NT2/D1 (cell line): ENCODE results near the gene APBA1.
"Not testable (repeated sequence)": the region's sequence is repeated elsewhere in the genome, so short reads cannot be mapped to it uniquely, and the experiment has no call there.

Source experiments
- DNase-seq: peaks from one replicate; pipeline ENCODE4 v3.0.0-alpha.2; 2011; ENCODE audit warnings: low read depth, low spot score
- H3K27me3 ChIP-seq: 2 replicates; pipeline ENCODE4 v1.6.0; 2011; ENCODE audit warnings: mild to moderate bottlenecking; ENCODE audit not compliant: insufficient read length, insufficient read depth
- H3K36me3 ChIP-seq: 2 replicates; pipeline ENCODE4 v1.6.1; 2011; ENCODE audit warnings: mild to moderate bottlenecking, low read length, mixed read lengths; ENCODE audit not compliant: insufficient read depth, insufficient read length
- H3K4me1 ChIP-seq: 2 replicates; pipeline ENCODE4 v1.5.1; 2011; ENCODE audit not compliant: insufficient read depth, insufficient read length
- H3K4me3 ChIP-seq: 2 replicates; pipeline ENCODE4 v1.5.1; 2011; ENCODE audit warnings: low read depth; ENCODE audit not compliant: insufficient read length
- H3K9ac ChIP-seq: 2 replicates; pipeline ENCODE4 v1.6.0; 2011; ENCODE audit warnings: low read depth; ENCODE audit not compliant: insufficient read length
- H3K9me3 ChIP-seq: 2 replicates; pipeline ENCODE4 v1.5.1; 2011; ENCODE audit warnings: mild to moderate bottlenecking, low read length; ENCODE audit not compliant: insufficient read depth
- SUZ12 ChIP-seq: IDR thresholded peaks from 2 replicates; pipeline ENCODE4 v1.6.1; 2011; ENCODE audit not compliant: insufficient read length, insufficient read depth; ENCODE audit errors: extremely low read depth
- YY1 ChIP-seq: IDR thresholded peaks from 2 replicates; pipeline ENCODE4 v1.6.1; 2011; ENCODE audit not compliant: insufficient read length, insufficient read depth
- ZNF274 ChIP-seq: IDR thresholded peaks from 2 replicates; pipeline ENCODE4 v1.6.1; 2011; ENCODE audit warnings: mild to moderate bottlenecking, low read depth, low read length

The APBA1 gene

GRCh38 chr9:69599232-69599971 lies 72.8 kb downstream of the APBA1 start:
- TF ChIP-seq YY1 = no peak
- no peak for TF ChIP-seq SUZ12
- TF ChIP-seq ZNF274 = no peak
- Histone ChIP-seq H3K9ac (no peak overlapping the region), H3K36me3 (no peaks in the 10 kb centered on the region), H3K9me3 (no peaks in the 10 kb centered on the region), H3K27me3 (no peaks in the 10 kb centered on the region), H3K4me3 (no peak overlapping the region), H3K4me1 (no peaks in the 10 kb centered on the region)
- DNase-seq = no peak

- not testable (repeated sequence) for H3K27me3 ChIP-seq, H3K4me3 ChIP-seq, DNase-seq, H3K9me3 ChIP-seq, H3K36me3 ChIP-seq, H3K4me1 ChIP-seq, H3K9ac ChIP-seq
These were observed 75.3 kb downstream of the APBA1 start for GRCh38 chr9:69596906-69597305.

GRCh38 chr9:69594180-69594579 lies 78.0 kb downstream of the APBA1 start:
- Histone ChIP-seq H3K9me3 (no peaks in the 10 kb centered on the region), H3K4me3 (no peak overlapping the region), H3K27me3 (no peaks in the 10 kb centered on the region), H3K9ac (no peak overlapping the region), H3K36me3 (no peaks in the 10 kb centered on the region), H3K4me1 (no peaks in the 10 kb centered on the region)
- DNase-seq = no peak
- TF ChIP-seq SUZ12 (no peak), ZNF274 (no peak), YY1 (no peak)

GRCh38 chr9:69593756-69594155 lies 78.4 kb downstream of the APBA1 start:
- no peak for TF ChIP-seq SUZ12
- TF ChIP-seq ZNF274 = no peak
- no peak for TF ChIP-seq YY1

GRCh38 chr9:69593301-69593700 lies 78.9 kb downstream of the APBA1 start:
- Histone ChIP-seq H3K27me3 (no peaks in the 10 kb centered on the region), H3K4me3 (no peak overlapping the region), H3K4me1 (no peaks in the 10 kb centered on the region), H3K36me3 (no peaks in the 10 kb centered on the region), H3K9ac (no peak overlapping the region), H3K9me3 (no peaks in the 10 kb centered on the region)
- no peak for DNase-seq
- TF ChIP-seq YY1 = no peak
- no peak for TF ChIP-seq ZNF274
- no peak for TF ChIP-seq SUZ12

More at GRCh38 chr9:69593756-69594155, 78.4 kb downstream of the APBA1 start:
- Histone ChIP-seq H3K27me3 (no peaks in the 10 kb centered on the region), H3K4me1 (no peaks in the 10 kb centered on the region), H3K36me3 (no peaks in the 10 kb centered on the region), H3K4me3 (no peak overlapping the region), H3K9ac (no peak overlapping the region), H3K9me3 (no peaks in the 10 kb centered on the region)
- no peak for DNase-seq

- TF ChIP-seq YY1 = no peak
- TF ChIP-seq ZNF274 = no peak
- TF ChIP-seq SUZ12 = no peak
- no peaks in the 10 kb centered on the region for H3K9me3 ChIP-seq
- DNase-seq = no peak
- peaks cover 2% of the 10 kb centered on the region for H3K27me3 ChIP-seq
- no peak overlapping the region for H3K9ac ChIP-seq
- H3K4me3 ChIP-seq = no peak overlapping the region
- H3K36me3 ChIP-seq = no peaks in the 10 kb centered on the region
- H3K4me1 ChIP-seq = no peaks in the 10 kb centered on the region
These were observed 81.9 kb downstream of the APBA1 start for GRCh38 chr9:69590266-69590665.

GRCh38 chr9:69589156-69589555 lies 83.0 kb downstream of the APBA1 start:
- H3K4me3 ChIP-seq = no peak overlapping the region
- H3K9me3 ChIP-seq = no peaks in the 10 kb centered on the region
- TF ChIP-seq YY1 (no peak), SUZ12 (no peak), ZNF274 (no peak)
- no peaks in the 10 kb centered on the region for H3K36me3 ChIP-seq
- no peak overlapping the region for H3K9ac ChIP-seq
- peaks cover 4% of the 10 kb centered on the region for H3K27me3 ChIP-seq
- no peak for DNase-seq
- no peaks in the 10 kb centered on the region for H3K4me1 ChIP-seq

- Histone ChIP-seq H3K27me3 (peaks cover 26% of the 10 kb centered on the region), H3K4me3 (no peak overlapping the region), H3K36me3 (no peaks in the 10 kb centered on the region), H3K9ac (no peak overlapping the region), H3K4me1 (peaks cover 2% of the 10 kb centered on the region), H3K9me3 (no peaks in the 10 kb centered on the region)
- no peak for DNase-seq
- no peak for TF ChIP-seq ZNF274
- no peak for TF ChIP-seq SUZ12
- TF ChIP-seq YY1 = no peak
These were observed 86.6 kb downstream of the APBA1 start for GRCh38 chr9:69585571-69585970.
